Liver (tissue), 3 donors: ENCODE measurements around the gene UROC1.

Source experiments
- FOXA2 ChIP-seq: IDR thresholded peaks from 2 replicates; pipeline ENCODE4 v1.6.1; 2016; ENCODE audit warnings: antibody characterized with exemption
- JUND ChIP-seq, 2 donors: IDR thresholded peaks; 2 replicates each; pipeline ENCODE4 v1.6.1; 2016; ENCODE audit warnings: antibody characterized with exemption in 2 of 2
- NR2F2 ChIP-seq: IDR thresholded peaks from 2 replicates; pipeline ENCODE4 v1.6.1; 2016; ENCODE audit warnings: antibody characterized with exemption
- RAD21 ChIP-seq, 2 donors: IDR thresholded peaks; 2 replicates each; pipeline ENCODE4 v1.6.1; 2016; ENCODE audit warnings: antibody characterized with exemption in 2 of 2, mild to moderate bottlenecking in 2 of 2
- RXRA ChIP-seq, 2 donors: IDR thresholded peaks; 2 replicates each; pipeline ENCODE4 v1.6.1; 2017 to 2018; ENCODE audit warnings: antibody characterized with exemption in 2 of 2, mild to moderate bottlenecking in 1 of 2
- SP1 ChIP-seq: IDR thresholded peaks from 2 replicates; pipeline ENCODE4 v1.6.1; 2018; ENCODE audit warnings: antibody characterized with exemption, mild to moderate bottlenecking
- TAF1 ChIP-seq: conservative IDR thresholded peaks from 2 replicates; pipeline ENCODE4 v1.6.1; 2016; ENCODE audit warnings: antibody characterized with exemption, mild to moderate bottlenecking
- YY1 ChIP-seq: IDR thresholded peaks from 2 replicates; pipeline ENCODE4 v1.6.1; 2016; ENCODE audit warnings: antibody characterized with exemption, mild to moderate bottlenecking
- TF ChIP-seq, protein P1 (sequence below): fragments of 150-350 bp; IDR thresholded peaks from 2 replicates; pipeline ENCODE4 v1.5.1; 2017; ENCODE audit warnings: improper control_type of control experiment, low read depth, low read length; ENCODE audit not compliant: missing input control
- TF ChIP-seq, protein P2 (sequence below): IDR thresholded peaks from 2 replicates; pipeline ENCODE4 v1.6.1; 2016; ENCODE audit warnings: antibody characterized with exemption, mild to moderate bottlenecking
- TF ChIP-seq, protein P3 (sequence below): IDR thresholded peaks from 2 replicates; pipeline ENCODE4 v1.6.1; 2016; ENCODE audit warnings: antibody characterized with exemption
- TF ChIP-seq, protein P4 (sequence below): IDR thresholded peaks from 2 replicates; pipeline ENCODE4 v1.6.1; 2016; ENCODE audit warnings: antibody characterized with exemption
- donor health status: healthy.
- donor health status: healthy.

- TF ChIP-seq, protein P1, sequence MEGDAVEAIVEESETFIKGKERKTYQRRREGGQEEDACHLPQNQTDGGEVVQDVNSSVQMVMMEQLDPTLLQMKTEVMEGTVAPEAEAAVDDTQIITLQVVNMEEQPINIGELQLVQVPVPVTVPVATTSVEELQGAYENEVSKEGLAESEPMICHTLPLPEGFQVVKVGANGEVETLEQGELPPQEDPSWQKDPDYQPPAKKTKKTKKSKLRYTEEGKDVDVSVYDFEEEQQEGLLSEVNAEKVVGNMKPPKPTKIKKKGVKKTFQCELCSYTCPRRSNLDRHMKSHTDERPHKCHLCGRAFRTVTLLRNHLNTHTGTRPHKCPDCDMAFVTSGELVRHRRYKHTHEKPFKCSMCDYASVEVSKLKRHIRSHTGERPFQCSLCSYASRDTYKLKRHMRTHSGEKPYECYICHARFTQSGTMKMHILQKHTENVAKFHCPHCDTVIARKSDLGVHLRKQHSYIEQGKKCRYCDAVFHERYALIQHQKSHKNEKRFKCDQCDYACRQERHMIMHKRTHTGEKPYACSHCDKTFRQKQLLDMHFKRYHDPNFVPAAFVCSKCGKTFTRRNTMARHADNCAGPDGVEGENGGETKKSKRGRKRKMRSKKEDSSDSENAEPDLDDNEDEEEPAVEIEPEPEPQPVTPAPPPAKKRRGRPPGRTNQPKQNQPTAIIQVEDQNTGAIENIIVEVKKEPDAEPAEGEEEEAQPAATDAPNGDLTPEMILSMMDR: no peak
- no peak for TF ChIP-seq JUND (IDR thresholded peaks at IDR 0.05)
- no peak for TF ChIP-seq FOXA2
- no peak for TF ChIP-seq YY1
- TF ChIP-seq, protein P2, sequence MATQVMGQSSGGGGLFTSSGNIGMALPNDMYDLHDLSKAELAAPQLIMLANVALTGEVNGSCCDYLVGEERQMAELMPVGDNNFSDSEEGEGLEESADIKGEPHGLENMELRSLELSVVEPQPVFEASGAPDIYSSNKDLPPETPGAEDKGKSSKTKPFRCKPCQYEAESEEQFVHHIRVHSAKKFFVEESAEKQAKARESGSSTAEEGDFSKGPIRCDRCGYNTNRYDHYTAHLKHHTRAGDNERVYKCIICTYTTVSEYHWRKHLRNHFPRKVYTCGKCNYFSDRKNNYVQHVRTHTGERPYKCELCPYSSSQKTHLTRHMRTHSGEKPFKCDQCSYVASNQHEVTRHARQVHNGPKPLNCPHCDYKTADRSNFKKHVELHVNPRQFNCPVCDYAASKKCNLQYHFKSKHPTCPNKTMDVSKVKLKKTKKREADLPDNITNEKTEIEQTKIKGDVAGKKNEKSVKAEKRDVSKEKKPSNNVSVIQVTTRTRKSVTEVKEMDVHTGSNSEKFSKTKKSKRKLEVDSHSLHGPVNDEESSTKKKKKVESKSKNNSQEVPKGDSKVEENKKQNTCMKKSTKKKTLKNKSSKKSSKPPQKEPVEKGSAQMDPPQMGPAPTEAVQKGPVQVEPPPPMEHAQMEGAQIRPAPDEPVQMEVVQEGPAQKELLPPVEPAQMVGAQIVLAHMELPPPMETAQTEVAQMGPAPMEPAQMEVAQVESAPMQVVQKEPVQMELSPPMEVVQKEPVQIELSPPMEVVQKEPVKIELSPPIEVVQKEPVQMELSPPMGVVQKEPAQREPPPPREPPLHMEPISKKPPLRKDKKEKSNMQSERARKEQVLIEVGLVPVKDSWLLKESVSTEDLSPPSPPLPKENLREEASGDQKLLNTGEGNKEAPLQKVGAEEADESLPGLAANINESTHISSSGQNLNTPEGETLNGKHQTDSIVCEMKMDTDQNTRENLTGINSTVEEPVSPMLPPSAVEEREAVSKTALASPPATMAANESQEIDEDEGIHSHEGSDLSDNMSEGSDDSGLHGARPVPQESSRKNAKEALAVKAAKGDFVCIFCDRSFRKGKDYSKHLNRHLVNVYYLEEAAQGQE: no peak
- TF ChIP-seq SP1: no peak
- TF ChIP-seq TAF1: no peak
- TF ChIP-seq, protein P3, sequence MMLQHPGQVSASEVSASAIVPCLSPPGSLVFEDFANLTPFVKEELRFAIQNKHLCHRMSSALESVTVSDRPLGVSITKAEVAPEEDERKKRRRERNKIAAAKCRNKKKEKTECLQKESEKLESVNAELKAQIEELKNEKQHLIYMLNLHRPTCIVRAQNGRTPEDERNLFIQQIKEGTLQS: no peak
- TF ChIP-seq, protein P4, sequence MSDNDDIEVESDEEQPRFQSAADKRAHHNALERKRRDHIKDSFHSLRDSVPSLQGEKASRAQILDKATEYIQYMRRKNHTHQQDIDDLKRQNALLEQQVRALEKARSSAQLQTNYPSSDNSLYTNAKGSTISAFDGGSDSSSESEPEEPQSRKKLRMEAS: no peak
- TF ChIP-seq RAD21 (IDR thresholded peaks at IDR 0.05): no peak
- no peak for TF ChIP-seq RXRA (IDR thresholded peaks at IDR 0.05)
- TF ChIP-seq NR2F2: no peak
Measured at GRCh38 chr3:126526668-126527005, 9.1 kb upstream of the UROC1 start.
